ENCODE results near the gene B4GALT1.

B4GALT1 gene

DNA sequence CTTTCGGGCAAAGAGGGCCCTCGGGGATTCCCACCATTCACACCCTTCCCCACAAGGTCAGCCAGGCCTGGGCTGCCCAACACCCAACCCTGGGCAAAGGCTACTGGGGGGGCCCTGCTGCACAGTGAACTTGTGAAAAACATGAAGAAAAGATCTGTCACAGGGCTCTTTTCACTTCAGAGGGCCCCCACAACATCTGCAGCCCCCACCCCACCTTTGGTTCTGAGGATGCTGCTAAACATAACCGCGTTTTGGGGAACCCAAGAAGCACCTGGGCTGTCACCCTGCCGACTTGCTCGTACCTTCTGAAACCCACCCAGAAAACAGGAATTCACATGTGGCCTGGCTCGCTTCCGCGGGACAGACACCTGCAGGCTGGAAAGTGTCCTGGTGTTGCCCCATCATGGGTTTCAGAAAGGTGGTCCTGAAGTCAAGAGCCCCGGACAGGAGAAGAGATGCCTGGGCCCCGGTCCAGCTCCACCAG lies 29.3 kb downstream of the B4GALT1 start:
- DNase-seq = no peak

DNA sequence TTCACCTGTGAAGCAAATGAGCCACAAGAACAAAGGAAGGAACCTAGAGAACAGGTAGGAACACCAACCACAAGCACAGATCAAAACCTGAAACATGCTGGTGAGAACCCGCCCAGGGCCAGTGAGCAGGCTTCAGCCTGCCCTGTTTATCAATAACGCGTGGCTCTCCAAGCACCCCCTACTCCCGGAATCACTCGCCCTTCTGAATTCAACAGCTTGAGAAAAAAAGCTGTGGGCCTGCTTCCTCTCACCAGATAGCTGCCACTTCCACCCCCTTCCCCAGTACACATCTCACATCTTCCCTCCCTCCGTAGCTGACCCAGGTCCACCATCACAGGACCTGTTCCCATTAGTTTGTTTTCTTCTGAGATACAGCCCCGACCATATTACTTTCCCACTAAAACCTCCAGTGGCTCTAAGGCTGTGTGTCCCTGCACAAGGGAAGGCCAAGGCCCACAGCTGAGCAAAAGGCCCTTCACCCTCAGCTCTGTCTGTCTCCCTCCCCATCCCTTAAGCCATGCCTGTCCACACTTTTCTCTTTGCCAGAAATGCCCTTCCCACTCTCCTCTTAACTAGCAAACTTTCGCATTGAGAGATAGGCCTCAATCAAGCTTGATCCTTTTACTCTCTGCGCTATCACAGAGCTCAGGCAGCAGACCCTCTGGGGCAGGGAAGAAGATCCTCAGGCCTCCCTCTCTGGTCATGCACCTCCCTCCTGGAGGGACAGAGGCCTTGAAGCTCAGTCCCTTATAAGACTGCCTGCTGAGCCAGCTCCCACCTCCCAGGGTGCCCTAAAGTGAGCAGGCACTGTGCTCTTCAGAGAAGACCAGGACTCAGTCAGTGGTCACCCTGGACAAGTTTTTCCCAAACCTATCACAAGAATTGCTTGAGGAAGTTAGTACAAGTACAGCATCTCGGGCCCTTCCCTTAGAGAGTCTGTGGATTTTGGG lies 30.1 kb downstream of the B4GALT1 start:
- DNase-seq = no peak

GRCh38 chr9:33135470-33135958 lies 31.6 kb downstream of the B4GALT1 start:
- DNase-seq = no peak

DNA sequence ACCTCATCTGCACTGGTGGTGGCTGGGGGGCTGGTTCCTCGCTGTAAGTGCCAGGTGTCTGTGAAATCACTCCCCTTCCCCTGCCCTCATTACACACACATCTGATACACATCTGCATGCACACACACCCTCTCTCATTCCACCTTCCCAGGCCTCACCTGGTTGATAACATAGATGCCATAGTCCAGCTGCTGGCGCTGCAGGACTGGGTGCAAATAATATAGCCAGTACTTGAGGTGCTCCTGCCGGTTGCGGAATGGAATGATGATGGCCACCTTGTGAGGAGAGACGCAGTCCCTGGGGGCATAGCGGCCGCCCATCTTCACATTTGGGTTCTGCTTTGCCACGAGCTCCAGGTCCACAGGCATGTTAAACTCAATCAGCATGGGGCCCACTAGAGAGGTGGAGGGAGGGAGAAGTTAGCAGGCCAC lies 32.1 kb downstream of the B4GALT1 start:
- no peak for DNase-seq

DNA sequence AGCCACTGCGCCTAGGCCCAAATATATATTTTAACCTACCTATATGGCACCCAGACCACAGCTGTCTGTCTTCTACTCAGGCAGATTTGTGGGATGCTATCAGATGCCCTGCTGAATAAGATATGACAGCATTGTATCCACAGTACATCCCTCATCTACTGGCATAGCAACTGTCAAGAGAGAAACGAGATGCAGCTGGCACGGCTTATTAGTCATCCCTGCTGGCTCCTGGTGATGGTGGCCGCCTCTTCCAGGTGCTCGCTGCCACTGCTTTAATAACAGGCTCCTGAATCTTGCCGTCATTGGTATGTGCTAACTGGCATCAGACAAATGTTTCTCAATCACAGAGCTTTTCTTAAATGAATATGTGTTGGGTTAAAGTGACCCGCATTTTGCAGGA lies 34.0 kb downstream of the B4GALT1 start:
- DNase-seq = no peak

- DNase-seq = no peak
These were observed 35.1 kb downstream of the B4GALT1 start for GRCh38 chr9:33131790-33132772.

DNA sequence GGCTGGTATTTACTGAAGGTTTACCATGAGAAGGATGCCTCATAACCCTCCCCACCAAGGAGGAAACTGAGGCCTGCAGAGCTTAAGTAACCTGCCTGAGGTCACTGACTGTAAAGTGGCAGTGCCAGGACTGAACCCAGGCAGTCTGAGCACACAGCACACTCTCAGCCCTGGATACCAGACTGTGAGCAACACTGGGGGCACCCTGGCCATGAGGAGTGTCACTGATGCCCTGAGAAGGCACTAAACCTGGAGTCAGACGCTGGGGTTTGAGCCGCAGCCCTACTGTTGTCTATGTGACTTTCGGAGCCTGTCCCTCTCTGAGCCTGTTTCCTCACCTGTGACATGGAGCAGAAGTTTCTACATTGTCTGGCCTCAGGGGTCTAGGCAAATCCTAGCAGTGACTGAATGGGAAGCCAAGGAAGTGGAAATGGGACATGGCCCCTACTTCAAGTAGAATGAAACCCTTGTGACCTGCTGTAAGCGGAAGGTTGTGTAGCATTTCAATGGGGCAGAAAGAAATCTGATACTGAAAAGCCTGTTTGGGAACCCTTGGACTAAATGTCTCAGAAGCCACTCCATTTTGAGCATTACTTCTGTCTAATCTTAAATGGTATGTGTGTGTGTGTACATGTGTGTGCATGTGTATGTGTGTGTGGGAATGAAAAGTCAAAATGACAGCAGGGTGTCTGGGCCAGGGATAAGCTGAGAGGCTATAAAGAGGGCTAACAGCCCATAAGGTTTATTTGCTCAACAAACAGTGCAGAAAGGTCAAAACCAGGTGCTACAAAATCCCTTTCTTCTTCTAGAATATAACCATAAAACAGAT lies 36.0 kb downstream of the B4GALT1 start:
- no peak for DNase-seq

GRCh38 chr9:33129886-33130881 lies 37.0 kb downstream of the B4GALT1 start:
- DNase-seq = no peak

- no peak for DNase-seq
These were observed 37.8 kb downstream of the B4GALT1 start for GRCh38 chr9:33129251-33129885.

DNA sequence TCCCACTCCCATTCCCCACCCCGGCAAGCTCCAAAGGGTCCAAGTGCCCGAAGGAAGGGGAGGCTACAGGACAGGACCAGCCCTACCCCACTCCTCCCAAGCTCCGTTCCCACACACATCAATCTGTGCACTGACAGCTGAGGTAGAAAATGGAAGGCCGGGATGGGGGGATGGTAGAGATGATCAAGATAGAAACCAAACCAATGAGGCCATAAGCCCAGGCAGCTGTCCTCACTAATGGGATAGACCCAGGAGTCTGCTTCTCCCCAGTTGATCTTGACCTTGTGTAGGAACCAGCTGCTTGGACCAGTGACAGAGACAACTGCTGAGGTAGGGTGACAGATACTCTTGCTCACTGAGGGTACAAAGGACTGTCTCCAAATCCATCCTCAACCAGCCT lies 38.6 kb downstream of the B4GALT1 start:
- DNase-seq = no peak

DNA sequence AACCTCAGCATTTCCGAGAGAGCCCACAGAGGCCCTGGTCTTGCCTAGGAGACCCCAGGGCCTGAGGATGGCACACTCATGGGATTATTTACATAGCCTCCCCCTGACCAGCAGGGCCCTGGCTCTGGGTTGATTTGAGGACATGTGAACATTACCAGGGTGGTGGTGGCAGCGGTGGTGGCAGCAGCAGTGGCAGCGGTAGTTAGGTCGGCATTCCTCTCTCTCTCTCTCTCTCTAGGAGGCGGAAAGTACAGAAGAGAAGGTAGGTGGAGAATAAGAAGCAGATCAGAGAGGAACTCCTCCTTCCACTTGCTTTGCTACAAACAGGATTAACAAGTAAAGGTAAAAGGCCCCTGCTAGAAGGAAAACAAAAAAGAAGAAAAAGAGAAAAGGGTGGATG lies 39.3 kb downstream of the B4GALT1 start:
- DNase-seq = no peak

GRCh38 chr9:33125871-33126823 lies 41.0 kb downstream of the B4GALT1 start:
- no peak for DNase-seq

GRCh38 chr9:33125461-33125860 lies 41.7 kb downstream of the B4GALT1 start:
- no peak for DNase-seq

- no peak for DNase-seq
These were observed 42.3 kb downstream of the B4GALT1 start for GRCh38 chr9:33124751-33125381.

GRCh38 chr9:33124046-33124445 lies 43.1 kb downstream of the B4GALT1 start:
- DNase-seq = no peak

DNA sequence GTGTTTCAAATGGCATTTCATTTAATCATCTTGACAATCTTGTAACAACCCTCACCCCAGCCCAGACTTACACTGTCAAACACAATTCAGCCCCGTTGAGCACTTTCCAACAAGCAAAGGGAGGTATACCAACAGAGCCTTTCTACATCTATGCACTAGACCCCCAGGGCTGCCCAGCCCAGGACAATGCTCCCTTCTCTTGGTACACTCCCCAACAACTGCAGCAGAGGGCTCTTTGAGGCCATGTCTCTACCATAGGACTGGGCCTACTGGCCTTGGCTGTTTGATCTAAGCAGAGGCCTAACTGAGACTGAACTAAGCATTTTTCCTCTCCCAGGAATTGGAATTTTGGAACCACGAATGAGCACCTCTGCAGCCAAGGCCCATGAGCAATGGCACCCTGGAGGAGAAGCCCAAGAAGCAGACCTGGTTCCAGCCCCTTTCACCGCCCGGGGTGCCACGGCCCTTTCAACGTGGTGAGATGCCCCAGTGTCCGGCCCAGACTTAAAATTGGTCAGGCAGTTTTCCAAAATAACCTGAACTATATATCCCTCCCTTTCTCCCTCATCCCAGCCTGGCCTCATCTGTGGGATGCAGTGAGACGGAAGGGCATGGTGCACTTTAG lies 43.6 kb downstream of the B4GALT1 start:
- DNase-seq = no peak

GRCh38 chr9:33120620-33121019 lies 46.5 kb downstream of the B4GALT1 start:
- no peak for DNase-seq

GRCh38 chr9:33117796-33118195 lies 49.3 kb downstream of the B4GALT1 start:
- DNase-seq = no peak
